Inferior parietal cortex (tissue), 1 donor: Measurements from ENCODE around the gene RPL27A.

Experiments
- DNase-seq: peaks from one replicate; pipeline ENCODE4 v3.0.0-alpha.2; 2016; ENCODE audit errors: extremely low spot score

Gene RPL27A

GRCh38 chr11:8721609-8722500 lies 39.3 kb downstream of the RPL27A start:
- no peak for DNase-seq

GRCh38 chr11:8722809-8723208 lies 40.2 kb downstream of the RPL27A start:
- no peak for DNase-seq

DNA sequence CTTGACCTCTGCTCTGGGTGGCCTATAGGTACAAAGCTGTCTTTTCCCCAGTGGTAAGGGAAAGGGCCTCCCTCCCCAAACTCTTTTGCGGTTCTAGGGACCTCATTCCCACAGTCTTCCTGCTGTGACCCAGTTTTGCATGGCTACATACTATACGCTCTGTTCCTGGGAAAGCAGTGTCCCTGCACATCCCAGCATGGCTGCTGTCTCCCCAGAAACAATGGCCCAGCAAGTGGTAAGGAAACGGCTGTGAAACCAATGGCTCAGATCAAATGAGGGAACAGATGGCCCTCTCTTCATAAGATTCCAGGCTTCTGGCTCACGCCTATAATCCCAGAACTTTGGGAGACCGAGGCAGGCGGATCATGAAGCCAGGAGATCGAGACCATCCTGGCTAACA lies 41.1 kb downstream of the RPL27A start:
- DNase-seq, result no peak

DNA sequence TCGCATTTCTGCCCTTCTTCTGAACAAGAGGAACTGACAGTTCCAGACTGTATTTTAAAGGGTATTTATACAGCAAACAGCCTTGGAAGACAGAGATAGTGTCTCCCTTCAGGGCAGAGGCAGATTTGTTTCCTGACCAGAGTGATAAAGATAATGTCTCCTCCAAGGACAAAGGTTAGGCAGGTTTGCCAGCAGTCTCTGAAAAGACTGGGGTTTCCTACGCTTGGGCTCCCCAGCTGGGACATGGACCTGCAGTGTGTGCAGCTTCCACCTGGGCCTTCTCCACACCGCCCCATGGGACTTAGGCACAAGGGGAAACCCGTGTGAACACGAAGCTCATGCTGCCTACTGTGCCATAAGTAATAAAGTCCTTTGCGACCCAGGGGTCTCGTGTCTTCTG lies 42.1 kb downstream of the RPL27A start:
- DNase-seq, result no peak

DNA sequence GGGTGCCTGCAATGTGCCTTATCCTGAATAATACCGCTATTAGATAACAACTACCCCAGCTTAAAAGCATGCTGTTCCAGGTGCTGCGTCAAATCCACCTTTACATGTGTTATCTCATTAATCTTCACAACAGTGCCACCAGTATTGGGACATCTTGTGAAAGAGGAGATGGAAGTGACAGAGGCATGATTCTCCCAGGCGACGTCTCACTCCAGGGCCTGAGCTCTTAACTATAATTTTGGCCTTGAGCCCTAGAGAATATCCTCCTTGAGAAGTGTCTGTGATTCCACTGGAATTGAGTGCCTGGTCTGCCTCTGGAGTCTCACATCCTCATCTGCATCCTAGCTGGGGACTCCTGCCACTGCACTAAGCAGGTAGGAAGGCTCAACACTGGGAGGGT lies 43.8 kb downstream of the RPL27A start:
- no peak for DNase-seq

DNA sequence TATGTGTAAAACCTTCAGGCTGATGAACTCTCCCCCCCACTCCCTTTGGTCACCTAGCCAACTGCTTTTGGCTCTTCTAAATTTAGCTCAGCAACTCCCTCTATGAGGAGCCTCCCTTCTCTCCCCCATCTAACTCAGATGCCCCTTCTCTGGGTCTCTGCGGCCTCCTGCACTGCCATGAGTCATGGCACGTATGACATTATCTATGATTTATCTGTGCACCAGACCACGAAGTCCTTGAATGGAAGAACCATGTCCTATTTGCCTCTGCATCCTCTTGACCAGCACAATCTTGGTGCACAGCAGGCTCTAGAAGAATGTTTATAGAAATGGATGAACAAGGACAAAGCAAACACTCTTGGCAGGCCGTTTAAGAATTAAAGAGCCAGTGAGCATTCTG lies 46.0 kb downstream of the RPL27A start:
- no peak for DNase-seq

DNA sequence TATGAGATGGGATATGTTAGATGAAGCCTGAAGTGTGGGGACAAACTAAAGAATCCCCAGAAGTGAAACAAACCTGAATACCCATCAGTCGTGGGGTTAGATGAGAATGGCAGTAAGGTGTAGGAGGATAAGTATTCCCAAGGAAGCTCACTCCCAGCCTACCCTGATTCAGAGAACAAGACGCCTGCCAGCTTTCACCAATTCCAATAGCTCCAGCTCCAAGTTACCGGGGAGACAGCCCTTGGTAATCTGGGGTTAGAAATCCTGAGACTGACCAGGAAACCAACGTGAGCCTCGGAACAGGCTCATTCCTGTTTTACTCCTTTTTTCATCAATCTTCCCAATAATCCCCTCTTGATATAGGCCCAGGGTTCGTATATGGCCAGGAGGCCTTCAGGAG lies 46.5 kb downstream of the RPL27A start:
- no peak for DNase-seq

- DNase-seq, result no peak
Observed at GRCh38 chr11:8729837-8730696, 47.5 kb downstream of the RPL27A start.

DNA sequence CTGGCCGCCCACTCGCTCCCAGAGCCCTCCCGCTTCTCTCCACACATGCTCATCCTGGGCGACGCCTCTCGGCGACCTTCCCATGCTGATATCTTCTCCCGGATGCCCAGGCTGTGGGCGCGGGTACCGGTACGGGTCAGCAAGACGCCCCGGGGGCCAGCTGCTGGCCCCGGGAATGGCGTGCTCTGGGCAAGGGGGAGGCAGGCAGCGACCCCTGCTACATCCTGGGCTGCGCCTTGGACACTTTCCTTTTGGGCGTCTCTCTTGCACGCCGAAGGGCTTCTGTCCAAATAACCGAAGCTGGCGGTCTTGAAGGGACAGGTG lies 48.1 kb downstream of the RPL27A start:
- DNase-seq, result no peak

GRCh38 chr11:8731647-8732323 lies 49.2 kb downstream of the RPL27A start:
- DNase-seq, result no peak

DNA sequence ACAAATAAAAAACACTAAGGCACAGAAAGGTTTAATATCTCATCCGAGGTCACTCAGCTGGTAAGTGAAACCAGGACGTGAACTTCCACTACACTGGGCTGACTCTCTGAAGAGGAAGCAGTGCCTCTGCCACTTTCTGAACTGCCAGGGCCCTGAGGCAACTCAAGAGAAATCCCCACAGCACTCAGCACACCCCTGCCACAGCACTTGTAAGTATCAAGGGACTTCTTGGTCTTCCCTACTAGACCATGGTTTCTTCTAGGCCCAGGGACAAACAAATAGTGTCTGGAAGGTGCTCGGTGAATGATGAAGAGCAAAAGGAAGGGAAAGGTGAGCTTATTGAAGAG lies 49.7 kb downstream of the RPL27A start:
- no peak for DNase-seq

DNA sequence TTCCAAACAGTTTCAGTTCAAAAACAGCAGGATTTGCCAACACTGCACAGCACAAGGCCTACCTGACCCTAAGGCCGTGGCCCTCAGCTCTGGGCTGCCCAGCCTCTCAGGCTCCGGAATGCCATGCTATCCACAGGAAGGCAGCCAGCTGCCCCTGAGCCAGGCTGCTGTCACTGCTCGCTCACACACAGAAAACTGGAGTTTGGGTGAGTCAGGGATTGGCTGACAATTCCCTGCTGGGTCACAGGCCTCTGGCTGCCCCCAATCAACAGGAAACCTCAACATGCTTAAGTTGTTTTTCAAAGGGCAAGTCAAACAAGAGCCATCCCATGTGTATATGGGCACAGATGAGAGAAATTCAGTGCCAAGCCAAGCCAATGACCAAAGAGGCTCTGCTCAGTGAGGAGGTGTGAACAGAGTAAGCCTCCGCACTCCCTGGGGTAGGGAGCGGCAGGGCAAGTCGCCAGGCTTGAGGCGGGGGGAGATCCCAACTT lies 50.2 kb downstream of the RPL27A start:
- no peak for DNase-seq

- no peak for DNase-seq
Observed at GRCh38 chr11:8733852-8734251, 51.3 kb downstream of the RPL27A start.

- no peak for DNase-seq
Observed at GRCh38 chr11:8735094-8735493, 52.5 kb downstream of the RPL27A start.

GRCh38 chr11:8739309-8739793 lies 56.8 kb downstream of the RPL27A start:
- no peak for DNase-seq
